Loucy (cell line): Measurements from ENCODE around the gene ZNF296.

Experiments used
- H2AFZ ChIP-seq: fragments of 200-600 bp; sonication (generic); 2 replicates; pipeline ENCODE4 v1.6.0; 2016; ENCODE audit warnings: antibody characterized with exemption, mild to moderate bottlenecking, low read length, moderate library complexity
- H3F3A ChIP-seq: fragments of 200-600 bp; 2 replicates; pipeline ENCODE4 v1.6.0; 2016; ENCODE audit warnings: antibody characterized with exemption, low read depth, mild to moderate bottlenecking
- H3K27me3 ChIP-seq: fragments of 200-600 bp; sonication (generic); 2 replicates; pipeline ENCODE4 v1.6.1; 2014; ENCODE audit warnings: low read length, mild to moderate bottlenecking; ENCODE audit not compliant: insufficient read depth, poor library complexity, severe bottlenecking
- H3K36me3 ChIP-seq: fragments of 200-600 bp; sonication (generic); 2 replicates; pipeline ENCODE4 v1.6.1; 2016; ENCODE audit warnings: low read length; ENCODE audit not compliant: insufficient read depth
- H3K4me1 ChIP-seq: fragments of 200-600 bp; sonication (generic); 2 replicates; pipeline ENCODE4 v1.5.1; 2014; ENCODE audit warnings: low read length, mild to moderate bottlenecking; ENCODE audit not compliant: insufficient read depth, poor library complexity, severe bottlenecking
- H3K4me2 ChIP-seq: fragments of 200-600 bp; sonication (generic); 2 replicates; pipeline ENCODE4 v1.6.0; 2014; ENCODE audit warnings: antibody characterized with exemption, low read length, low read depth, mild to moderate bottlenecking; ENCODE audit not compliant: poor library complexity, severe bottlenecking
- H3K4me3 ChIP-seq: fragments of 200-600 bp; sonication (generic); 2 replicates; pipeline ENCODE4 v1.5.1; 2014; ENCODE audit warnings: low read length, mild to moderate bottlenecking, mixed read lengths; ENCODE audit not compliant: poor library complexity, severe bottlenecking
- H3K79me2 ChIP-seq: fragments of 200-600 bp; sonication (generic); 2 replicates; pipeline ENCODE4 v1.6.1; 2014; ENCODE audit warnings: low read length; ENCODE audit not compliant: insufficient read depth
- H3K9ac ChIP-seq: fragments of 200-600 bp; sonication (generic); 2 replicates; pipeline ENCODE4 v1.6.0; 2014; ENCODE audit warnings: mild to moderate bottlenecking, low read depth, low read length, moderate library complexity; ENCODE audit not compliant: poor library complexity, severe bottlenecking
- H3K9me2 ChIP-seq: fragments of 200-600 bp; sonication (generic); replicated peaks from 2 replicates; pipeline ENCODE4 v1.6.1; 2016; ENCODE audit warnings: low read depth, low read length, mixed read lengths
- H3K9me3 ChIP-seq: fragments of 200-600 bp; sonication (generic); 2 replicates; pipeline ENCODE4 v1.6.1; 2014; ENCODE audit warnings: mild to moderate bottlenecking, antibody characterized with exemption, low read length, low read depth; ENCODE audit not compliant: insufficient read depth
- H4K20me1 ChIP-seq: fragments of 200-600 bp; sonication (generic); 2 replicates; pipeline ENCODE4 v1.6.0; 2014; ENCODE audit warnings: antibody characterized with exemption, low read length, mild to moderate bottlenecking; ENCODE audit not compliant: insufficient read depth, poor library complexity, severe bottlenecking
- CTCF ChIP-seq: fragments of 200-600 bp; sonication (generic); conservative IDR thresholded peaks from 2 replicates; pipeline ENCODE4 v1.5.1; 2014; ENCODE audit warnings: mild to moderate bottlenecking, antibody characterized with exemption, low read length
- EZH2phosphoT487 ChIP-seq: fragments of 200-600 bp; IDR thresholded peaks from 2 replicates; pipeline ENCODE4 v1.6.1; 2018; ENCODE audit warnings: antibody characterized with exemption, mild to moderate bottlenecking, moderate library complexity, borderline replicate concordance

Gene ZNF296

GRCh38 chr19:45071969-45072790, 4.1 kb downstream of the ZNF296 start:
- no peak overlapping the region for H3K9ac ChIP-seq
- no peaks in the 10 kb centered on the region for H3K9me2 ChIP-seq
- no peaks in the 10 kb centered on the region for H3K4me1 ChIP-seq
- H3K4me3 ChIP-seq = no peak overlapping the region
- no peak overlapping the region for H2AFZ ChIP-seq
- H4K20me1 ChIP-seq = no peaks in the 10 kb centered on the region
- H3K27me3 ChIP-seq = no peaks in the 10 kb centered on the region
- H3K79me2 ChIP-seq = no peaks in the 10 kb centered on the region
- H3F3A ChIP-seq = no peaks in the 10 kb centered on the region
- TF ChIP-seq EZH2phosphoT487 = no peak
- TF ChIP-seq CTCF = no peak
- H3K4me2 ChIP-seq = no peak overlapping the region
- no peaks in the 10 kb centered on the region for H3K9me3 ChIP-seq
- H3K36me3 ChIP-seq = peaks cover 29% of the 10 kb centered on the region; the same call in 1 of the 2 replicates

GRCh38 chr19:45071545-45071938, 4.7 kb downstream of the ZNF296 start:
- TF ChIP-seq CTCF (no peak), EZH2phosphoT487 (no peak)
- H3K4me3 ChIP-seq = no peak overlapping the region
- H3K36me3 ChIP-seq = peaks cover 33% of the 10 kb centered on the region; the same call in 1 of the 2 replicates
- no peaks in the 10 kb centered on the region for H3K9me3 ChIP-seq
- no peaks in the 10 kb centered on the region for H3F3A ChIP-seq
- no peaks in the 10 kb centered on the region for H3K27me3 ChIP-seq
- no peaks in the 10 kb centered on the region for H4K20me1 ChIP-seq
- H3K4me2 ChIP-seq = no peak overlapping the region
- H3K4me1 ChIP-seq = no peaks in the 10 kb centered on the region
- no peaks in the 10 kb centered on the region for H3K79me2 ChIP-seq
- no peak overlapping the region for H3K9ac ChIP-seq
- H3K9me2 ChIP-seq = no peaks in the 10 kb centered on the region
- no peak overlapping the region for H2AFZ ChIP-seq

- Histone ChIP-seq H3K9me2 (no peaks in the 10 kb centered on the region), H3F3A (no peaks in the 10 kb centered on the region), H3K27me3 (no peaks in the 10 kb centered on the region), H3K36me3 (peaks cover 33% of the 10 kb centered on the region; the same call in 1 of the 2 replicates), H3K79me2 (no peaks in the 10 kb centered on the region), H3K4me2 (no peak overlapping the region), H2AFZ (no peak overlapping the region), H3K4me1 (no peaks in the 10 kb centered on the region), H3K4me3 (no peak overlapping the region), H4K20me1 (no peaks in the 10 kb centered on the region), H3K9me3 (no peaks in the 10 kb centered on the region), H3K9ac (no peak overlapping the region)
- TF ChIP-seq EZH2phosphoT487 = no peak
- no peak for TF ChIP-seq CTCF
Measured at GRCh38 chr19:45070861-45071544, 5.3 kb downstream of the ZNF296 start.
